C4-2B (cell line): ENCODE measurements around the gene LRMDA.

Experiments
- ZFX ChIP-seq: fragments of 450-650 bp; IDR thresholded peaks from 2 replicates; pipeline ENCODE4 v1.6.1; 2017
- TF ChIP-seq, protein P1 (sequence below): fragments of 450-650 bp; conservative IDR thresholded peaks from 2 replicates; pipeline ENCODE4 v1.5.1; 2017; ENCODE audit warnings: mild to moderate bottlenecking

DNA sequence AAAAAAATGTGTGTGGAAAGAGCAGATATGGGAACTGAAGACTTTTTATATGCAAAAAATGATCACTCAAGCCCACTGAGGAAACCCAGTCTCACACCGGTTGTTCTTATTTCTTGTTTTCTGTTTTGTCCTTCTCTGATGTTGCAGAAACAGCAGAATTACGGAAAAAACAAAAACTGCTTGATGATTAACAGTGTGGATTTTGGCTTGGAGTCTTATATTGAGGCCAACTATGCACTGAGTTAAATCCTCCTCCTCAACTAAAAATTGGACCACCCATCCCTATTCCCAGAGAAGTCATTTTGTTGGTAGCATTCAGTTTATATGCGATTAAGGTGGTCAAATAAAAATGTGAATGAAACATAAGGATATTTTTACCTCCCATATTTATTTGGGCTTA is 246.1 kb downstream of the LRMDA start:
- no peak for TF ChIP-seq ZFX
- TF ChIP-seq, protein P1, sequence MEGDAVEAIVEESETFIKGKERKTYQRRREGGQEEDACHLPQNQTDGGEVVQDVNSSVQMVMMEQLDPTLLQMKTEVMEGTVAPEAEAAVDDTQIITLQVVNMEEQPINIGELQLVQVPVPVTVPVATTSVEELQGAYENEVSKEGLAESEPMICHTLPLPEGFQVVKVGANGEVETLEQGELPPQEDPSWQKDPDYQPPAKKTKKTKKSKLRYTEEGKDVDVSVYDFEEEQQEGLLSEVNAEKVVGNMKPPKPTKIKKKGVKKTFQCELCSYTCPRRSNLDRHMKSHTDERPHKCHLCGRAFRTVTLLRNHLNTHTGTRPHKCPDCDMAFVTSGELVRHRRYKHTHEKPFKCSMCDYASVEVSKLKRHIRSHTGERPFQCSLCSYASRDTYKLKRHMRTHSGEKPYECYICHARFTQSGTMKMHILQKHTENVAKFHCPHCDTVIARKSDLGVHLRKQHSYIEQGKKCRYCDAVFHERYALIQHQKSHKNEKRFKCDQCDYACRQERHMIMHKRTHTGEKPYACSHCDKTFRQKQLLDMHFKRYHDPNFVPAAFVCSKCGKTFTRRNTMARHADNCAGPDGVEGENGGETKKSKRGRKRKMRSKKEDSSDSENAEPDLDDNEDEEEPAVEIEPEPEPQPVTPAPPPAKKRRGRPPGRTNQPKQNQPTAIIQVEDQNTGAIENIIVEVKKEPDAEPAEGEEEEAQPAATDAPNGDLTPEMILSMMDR, result no peak
